Tibial artery (tissue), 4 donors: ENCODE measurements around the gene SLC16A3.
A peak's percentile ranks its signal among the peaks of the same experiment; 100 is the strongest.

Experiments
- DNase-seq, 2 donors: peaks; one replicate each; pipeline ENCODE4 v3.0.0-alpha.2; 2019
- H3K27ac ChIP-seq, 2 donors: fragments of 200-600 bp; sonication (generic) in 1 of 2; 1 replicate in 1 of 2; 2 replicates in 1 of 2; pipeline ENCODE4 v1.5.1; 2018 to 2019; ENCODE audit warnings: mild to moderate bottlenecking in 1 of 2
- H3K27me3 ChIP-seq, 2 donors: fragments of 200-600 bp; sonication (generic) in 1 of 2; one replicate each; pipeline versions ENCODE4 v1.5.1 to v1.6.0; 2016 to 2019
- H3K36me3 ChIP-seq, 3 donors: fragments of 200-600 bp; sonication (generic) in 2 of 3; one replicate each; pipeline ENCODE4 v1.5.1; 2016 to 2019; ENCODE audit warnings: mild to moderate bottlenecking in 2 of 3
- H3K4me1 ChIP-seq, 4 donors: fragments of 200-600 bp; sonication (generic) in 2 of 4; 1 replicate in 3 of 4; 2 replicates in 1 of 4; pipeline ENCODE4 v1.5.1; 2016 to 2019
- H3K4me3 ChIP-seq, 2 donors: fragments of 200-600 bp; sonication (generic) in 1 of 2; 1 replicate in 1 of 2; 2 replicates in 1 of 2; pipeline ENCODE4 v1.5.1; 2018 to 2019; ENCODE audit warnings: mild to moderate bottlenecking in 2 of 2
- H3K9me3 ChIP-seq, 3 donors: fragments of 200-600 bp; sonication (generic) in 1 of 3; one replicate each; pipeline ENCODE4 v1.5.1; 2016 to 2019
- CTCF ChIP-seq, 2 experiments: fragments of 200-600 bp in 1 of 2; fragments of 450-650 bp in 1 of 2; IDR thresholded peaks; one replicate each; pipeline ENCODE4 v1.5.1; 2017 to 2019; ENCODE audit warnings: antibody characterized with exemption in 2 of 2, mild to moderate bottlenecking in 1 of 2, moderate library complexity in 1 of 2
- intact Hi-C: fragments of 100-400 bp; cut with DNase I; formaldehyde crosslinking; loops from one replicate; pipeline ENCODE4 v1.15.0; 2023; ENCODE audit warnings: low total_unique reads

Gene SLC16A3

GRCh38 chr17:82245134-82246039 is 16.5 kb downstream of the SLC16A3 start:
- peaks cover 18 to 54% (median 50%) of the 10 kb centered on the region in 4 donors for H3K4me1 ChIP-seq
- intact Hi-C loops: loop anchor here (10.0 kb wide), 1 partner anchor 49 kb away; no protein-coding TSS in a partner anchor
- TF ChIP-seq CTCF (IDR thresholded peaks at IDR 0.05): no peak

GRCh38 chr17:82246040-82246364 is 17.2 kb downstream of the SLC16A3 start:
- H3K27me3 ChIP-seq: no peaks in the 10 kb centered on the region
- no peak for TF ChIP-seq CTCF (IDR thresholded peaks at IDR 0.05)
- H3K4me1 ChIP-seq: peaks cover 12 to 51% (median 43%) of the 10 kb centered on the region in 4 donors
- H3K4me3 ChIP-seq: no peak overlapping the region
- H3K9me3 ChIP-seq: no peaks in the 10 kb centered on the region
- DNase-seq: no peak
- H3K36me3 ChIP-seq: peaks cover 67 to 82% (median 71%) of the 10 kb centered on the region in 3 donors
- intact Hi-C loops: loop anchor here (10.0 kb wide), 1 partner anchor 49 kb away; no protein-coding TSS in a partner anchor
- H3K27ac ChIP-seq: peak overlapping the region; percentile 59 to 74

More at GRCh38 chr17:82245134-82246039, 16.5 kb downstream of the SLC16A3 start:
- DNase-seq: no peak
- no peak overlapping the region for H3K4me3 ChIP-seq
- peak overlapping the region in 1 of 2 donors; percentile 74 for H3K27ac ChIP-seq
- no peaks in the 10 kb centered on the region for H3K9me3 ChIP-seq
- peaks cover 61 to 76% (median 65%) of the 10 kb centered on the region in 3 donors for H3K36me3 ChIP-seq
- H3K27me3 ChIP-seq: no peaks in the 10 kb centered on the region

- no peaks in the 10 kb centered on the region for H3K27me3 ChIP-seq
- no peak for DNase-seq
- no peaks in the 10 kb centered on the region for H3K9me3 ChIP-seq
- H3K36me3 ChIP-seq: peaks cover 73 to 88% (median 77%) of the 10 kb centered on the region in 3 donors
- H3K4me1 ChIP-seq: peaks cover 6 to 45% (median 38%) of the 10 kb centered on the region in 4 donors
- TF ChIP-seq CTCF (IDR thresholded peaks at IDR 0.05): no peak
- H3K27ac ChIP-seq: peak overlapping the region; percentile 59 to 74
- no peak overlapping the region for H3K4me3 ChIP-seq
- intact Hi-C loops: loop anchor here (10.0 kb wide), 1 partner anchor 48 kb away; no protein-coding TSS in a partner anchor
These were observed 17.7 kb downstream of the SLC16A3 start for GRCh38 chr17:82246365-82247181.

GRCh38 chr17:82247182-82247823 is 18.5 kb downstream of the SLC16A3 start:
- no peak for DNase-seq
- H3K27me3 ChIP-seq: no peaks in the 10 kb centered on the region
- H3K4me1 ChIP-seq: peaks cover under 1 to 38% (median 30%) of the 10 kb centered on the region in 4 donors
- no peaks in the 10 kb centered on the region for H3K9me3 ChIP-seq
- TF ChIP-seq CTCF (IDR thresholded peaks at IDR 0.05): no peak
- peak overlapping the region; percentile 59 to 74 for H3K27ac ChIP-seq
- peaks cover 80 to 95% (median 84%) of the 10 kb centered on the region in 3 donors for H3K36me3 ChIP-seq
- H3K4me3 ChIP-seq: no peak overlapping the region
- intact Hi-C loops: loop anchor here (10.0 kb wide), 1 partner anchor 47 kb away; no protein-coding TSS in a partner anchor
